Hematopoietic multipotent progenitor cell treated with erythropoietin and hydrocortisone succinate and interleukin-3 and kit ligand, for 8 days (in vitro differentiated cells): ENCODE results near the gene PRICKLE1.
"Not testable (repeated sequence)": the region's sequence is repeated elsewhere in the genome, so short reads cannot be mapped to it uniquely, and the experiment has no call there.

ENCODE experiments used
- DNase-seq: peaks from one replicate; pipeline ENCODE4 v3.0.0-alpha.2; 2015

PRICKLE1 gene

GRCh38 chr12:42552822-42553221 lies 36.7 kb downstream of the PRICKLE1 start:
- no peak for DNase-seq

- DNase-seq: no peak
Measured at GRCh38 chr12:42550800-42551199, 38.7 kb downstream of the PRICKLE1 start.

GRCh38 chr12:42546709-42547108 lies 42.8 kb downstream of the PRICKLE1 start:
- no peak for DNase-seq

- DNase-seq: no peak
Measured at GRCh38 chr12:42541965-42542364, 47.6 kb downstream of the PRICKLE1 start.

GRCh38 chr12:42541308-42541707 lies 48.2 kb downstream of the PRICKLE1 start:
- not testable (repeated sequence) for DNase-seq

GRCh38 chr12:42539696-42540095 lies 49.9 kb downstream of the PRICKLE1 start:
- no peak for DNase-seq

GRCh38 chr12:42538203-42538602 lies 51.3 kb downstream of the PRICKLE1 start:
- DNase-seq: no peak

GRCh38 chr12:42534184-42534838 lies 55.2 kb downstream of the PRICKLE1 start:
- no peak for DNase-seq

GRCh38 chr12:42530284-42530683 lies 59.3 kb downstream of the PRICKLE1 start:
- no peak for DNase-seq

- no peak for DNase-seq
Measured at GRCh38 chr12:42525444-42525843, 64.1 kb downstream of the PRICKLE1 start.

GRCh38 chr12:42524716-42525115 lies 64.8 kb downstream of the PRICKLE1 start:
- DNase-seq: no peak

GRCh38 chr12:42516573-42516972 lies 73.0 kb downstream of the PRICKLE1 start:
- DNase-seq: no peak

GRCh38 chr12:42511656-42512055 lies 77.9 kb downstream of the PRICKLE1 start:
- DNase-seq: no peak

GRCh38 chr12:42510823-42511222 lies 78.7 kb downstream of the PRICKLE1 start:
- no peak for DNase-seq

- no peak for DNase-seq
Measured at GRCh38 chr12:42508913-42509460, 80.6 kb downstream of the PRICKLE1 start.

GRCh38 chr12:42507565-42507964 lies 82.0 kb downstream of the PRICKLE1 start:
- DNase-seq: no peak

- DNase-seq: no peak
Measured at GRCh38 chr12:42507081-42507480, 82.5 kb downstream of the PRICKLE1 start.

GRCh38 chr12:42504049-42504448 lies 85.5 kb downstream of the PRICKLE1 start:
- DNase-seq: no peak

GRCh38 chr12:42502682-42503081 lies 86.9 kb downstream of the PRICKLE1 start:
- DNase-seq: no peak

GRCh38 chr12:42498549-42499247 lies 90.8 kb downstream of the PRICKLE1 start:
- no peak for DNase-seq

GRCh38 chr12:42496886-42497285 lies 92.7 kb downstream of the PRICKLE1 start:
- DNase-seq: no peak

- DNase-seq: no peak
Measured at GRCh38 chr12:42495244-42495643, 94.3 kb downstream of the PRICKLE1 start.

- no peak for DNase-seq
Measured at GRCh38 chr12:42492267-42492666, 97.3 kb downstream of the PRICKLE1 start.

- DNase-seq: no peak
Measured at GRCh38 chr12:42490261-42490842, 99.2 kb downstream of the PRICKLE1 start.
